ENCODE data around the gene NOTCH1. TPM values are rescaled to one million over a fixed set of nuclear protein-coding genes. Genes with fewer than 3 reads are reported as not detected.

The NOTCH1 gene
- total and polyA plus RNA-seq, 11 donors, result 8.0 to 47.3 (median 20.3) TPM

GRCh38 chr9:136517012-136517743, 28.7 kb downstream of the NOTCH1 start:
- no peak for ATAC-seq
- TF ChIP-seq POLR2A (IDR thresholded peaks at IDR 0.05) (no peak), CTCF (IDR thresholded peaks at IDR 0.05) (no peak)
- peaks cover 0 to 88% (median 76%) of the 10 kb centered on the region in 9 donors for H3K36me3 ChIP-seq
- peak overlapping the region in 1 of 12 donors; percentile 2 for H3K27ac ChIP-seq
- H3K4me1 ChIP-seq, result peaks cover 0 to 21% (median 8%) of the 10 kb centered on the region in 12 donors
- no peaks in the 10 kb centered on the region for H3K9me3 ChIP-seq
- no peak overlapping the region for H3K4me3 ChIP-seq
- H3K27me3 ChIP-seq, result no peaks in the 10 kb centered on the region
- intact Hi-C loops (cut with DNase I), result no loop called here
- DNase-seq, result no peak
- WGBS, 4 donors, result 87 to 92% (median 90%) methylated on average over 12 to 37 of the region's 37 CpGs

GRCh38 chr9:136516191-136516654, 29.6 kb downstream of the NOTCH1 start:
- DNase-seq (no peak), ATAC-seq (no peak)
- Histone ChIP-seq H3K9me3 (no peaks in the 10 kb centered on the region), H3K4me3 (no peak overlapping the region), H3K4me1 (peaks cover 4 to 23% (median 16%) of the 10 kb centered on the region in 12 donors), H3K27ac (peak overlapping the region in 1 of 12 donors; percentile 2), H3K27me3 (no peaks in the 10 kb centered on the region), H3K36me3 (peaks cover 0 to 96% (median 78%) of the 10 kb centered on the region in 9 donors)
- WGBS, 4 donors, result 79 to 87% (median 85%) methylated on average over 9 to 19 of the region's 19 CpGs
- no peak for TF ChIP-seq CTCF (IDR thresholded peaks at IDR 0.05)
- no peak for TF ChIP-seq POLR2A (IDR thresholded peaks at IDR 0.05)
- intact Hi-C loops (cut with DNase I), result no loop called here

- TF ChIP-seq POLR2A (IDR thresholded peaks at IDR 0.05) (no peak), CTCF (IDR thresholded peaks at IDR 0.05) (no peak)
- Histone ChIP-seq H3K36me3 (peaks cover 0 to 97% (median 83%) of the 10 kb centered on the region in 9 donors), H3K4me1 (peaks cover 6 to 32% (median 23%) of the 10 kb centered on the region in 12 donors), H3K27ac (no peak overlapping the region), H3K27me3 (no peaks in the 10 kb centered on the region), H3K4me3 (no peak overlapping the region), H3K9me3 (no peaks in the 10 kb centered on the region)
- ATAC-seq (no peak), DNase-seq (no peak)
- intact Hi-C loops (cut with DNase I), result no loop called here
- 94 to 96% (median 94%) methylated on average over 18 to 28 of the region's 28 CpGs for WGBS, 4 donors
Measured at GRCh38 chr9:136515276-136515675, 30.6 kb downstream of the NOTCH1 start.

GRCh38 chr9:136514022-136514714, 31.7 kb downstream of the NOTCH1 start:
- DNase-seq, result no peak
- Histone ChIP-seq H3K4me1 (peaks cover 6 to 43% (median 30%) of the 10 kb centered on the region in 12 donors), H3K4me3 (no peak overlapping the region), H3K27ac (peak overlapping the region in 4 of 12 donors; percentile 32 to 99 (median 94)), H3K27me3 (no peaks in the 10 kb centered on the region), H3K36me3 (peaks cover 0 to 98% (median 87%) of the 10 kb centered on the region in 9 donors), H3K9me3 (no peaks in the 10 kb centered on the region)
- intact Hi-C loops (cut with DNase I), result no loop called here
- 90 to 93% (median 91%) methylated on average over 7 to 29 of the region's 29 CpGs for WGBS, 4 donors
- ATAC-seq, result no peak
- no peak for TF ChIP-seq POLR2A (IDR thresholded peaks at IDR 0.05)
- TF ChIP-seq CTCF (IDR thresholded peaks at IDR 0.05), result no peak
